GM19099 (cell line): ENCODE results near the gene LNPEP.

Source experiments
- POLR2A ChIP-seq: IDR thresholded peaks from 3 replicates; pipeline ENCODE4 v1.6.1; 2011; ENCODE audit warnings: low read depth; ENCODE audit not compliant: insufficient read length; ENCODE audit errors: extremely low read depth

The LNPEP gene

DNA sequence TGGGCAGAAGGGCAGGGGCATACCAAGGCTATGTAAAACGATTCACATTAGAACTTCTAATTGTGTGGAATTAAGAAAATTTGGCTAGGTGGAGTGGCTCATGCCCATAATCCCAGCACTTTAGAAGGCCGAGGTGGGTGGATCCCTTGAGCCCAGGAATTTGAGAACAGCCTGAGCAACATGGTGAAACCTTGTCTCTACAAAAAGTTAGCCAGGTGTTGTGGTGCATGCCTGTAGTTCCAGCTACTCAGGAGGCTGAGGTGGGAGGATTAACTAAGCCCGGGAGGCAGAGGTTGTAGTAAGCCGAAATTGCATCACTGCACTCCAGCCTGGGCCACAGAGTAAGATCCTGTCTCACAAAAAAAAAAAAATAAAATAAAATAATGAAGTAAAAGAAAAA, 141.4 kb downstream of the LNPEP start:
- no peak for TF ChIP-seq POLR2A

DNA sequence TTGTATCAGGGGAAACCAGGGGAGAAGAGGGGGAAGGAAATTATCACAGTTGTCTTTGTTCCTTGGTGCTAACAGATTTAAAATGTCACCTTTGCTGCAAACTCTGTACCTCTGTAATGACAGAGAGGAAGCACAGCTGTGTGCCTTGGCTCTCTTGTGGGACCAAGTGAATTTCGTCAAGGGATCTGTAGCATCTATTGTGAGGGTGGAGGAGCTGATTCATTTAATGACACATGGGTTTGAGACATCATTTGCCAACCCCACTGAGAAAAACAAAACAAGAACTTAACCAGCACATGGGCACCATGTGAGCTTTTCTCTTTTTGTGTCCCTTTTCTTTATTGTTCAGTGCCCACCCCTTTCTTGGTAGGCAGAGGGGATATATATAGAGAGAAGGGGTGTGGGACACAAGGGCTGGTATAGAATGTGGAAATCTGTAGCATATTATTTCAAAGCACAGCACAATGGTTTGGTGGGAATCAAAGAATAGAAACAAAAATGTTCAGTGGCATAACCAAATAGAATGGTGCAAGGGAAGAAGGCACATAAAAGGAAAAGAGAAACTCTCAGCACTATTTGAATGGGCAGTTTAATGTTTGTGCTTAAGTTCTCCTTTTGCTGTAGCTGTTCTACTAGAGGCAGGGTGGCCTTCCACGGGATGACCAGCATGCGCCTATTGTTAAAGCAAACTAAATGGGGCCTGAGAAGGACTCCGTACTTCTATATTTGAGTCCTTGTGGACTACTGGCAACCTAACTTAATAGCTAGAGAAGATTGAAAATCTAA, 143.3 kb downstream of the LNPEP start:
- no peak for TF ChIP-seq POLR2A

GRCh38 chr5:97085459-97086181, 149.7 kb downstream of the LNPEP start:
- no peak for TF ChIP-seq POLR2A
